HEK293T (cell line): ENCODE data around the gene SAC3D1.

Experiments
- CTCF ChIA-PET: fragments of 350-600 bp; formaldehyde crosslinking; extraction: SDS; loops from one replicate; lab custom pipeline; 2021; ENCODE audit warnings: antibody characterized with exemption, inconsistent platforms; lab: Yijun Ruan, JAX
- POLR2A ChIA-PET: fragments of 350-600 bp; formaldehyde crosslinking; extraction: SDS; loops from one replicate; lab custom pipeline; 2020; ENCODE audit warnings: antibody characterized with exemption, inconsistent platforms; lab: Yijun Ruan, JAX
- DNase-seq: peaks from one replicate; pipeline ENCODE4 v3.0.0; 2012; ENCODE audit warnings: mixed read lengths; ENCODE audit errors: extremely low spot score
- ARNT ChIP-seq: fragments of 450-650 bp; IDR thresholded peaks from 2 replicates; pipeline ENCODE4 v1.6.1; 2017; ENCODE audit warnings: mild to moderate bottlenecking
- BHLHE40 ChIP-seq: fragments of 450-650 bp; IDR thresholded peaks from 2 replicates; pipeline ENCODE4 v1.6.1; 2016; ENCODE audit warnings: mild to moderate bottlenecking, moderate library complexity, borderline replicate concordance
- CTBP1 ChIP-seq: fragments of 450-650 bp; IDR thresholded peaks from 2 replicates; pipeline ENCODE4 v1.6.1; 2016; ENCODE audit warnings: borderline replicate concordance
- ELF4 ChIP-seq: fragments of 450-650 bp; IDR thresholded peaks from 2 replicates; pipeline ENCODE4 v1.6.1; 2017; ENCODE audit warnings: antibody characterized with exemption
- FOXA1 ChIP-seq: fragments of 450-650 bp; IDR thresholded peaks from 2 replicates; pipeline ENCODE4 v1.6.1; 2016; ENCODE audit warnings: mild to moderate bottlenecking
- FOXK2 ChIP-seq: fragments of 450-650 bp; IDR thresholded peaks from 2 replicates; pipeline ENCODE4 v1.6.1; 2016; ENCODE audit warnings: mild to moderate bottlenecking
- FOXM1 ChIP-seq: fragments of 450-650 bp; IDR thresholded peaks from 2 replicates; pipeline ENCODE4 v1.6.1; 2017; ENCODE audit warnings: mild to moderate bottlenecking, borderline replicate concordance
- HDGF ChIP-seq: fragments of 450-650 bp; IDR thresholded peaks from 2 replicates; pipeline ENCODE4 v1.6.1; 2017; ENCODE audit warnings: antibody characterized with exemption, borderline replicate concordance
- L3MBTL2 ChIP-seq: fragments of 450-650 bp; conservative IDR thresholded peaks from 2 replicates; pipeline ENCODE4 v1.6.1; 2016; ENCODE audit warnings: mild to moderate bottlenecking
- LEF1 ChIP-seq: fragments of 450-650 bp; IDR thresholded peaks from 2 replicates; pipeline ENCODE4 v1.6.1; 2017; ENCODE audit warnings: mild to moderate bottlenecking, borderline replicate concordance
- NFRKB ChIP-seq: fragments of 450-650 bp; IDR thresholded peaks from 2 replicates; pipeline ENCODE4 v1.6.1; 2016; ENCODE audit warnings: mild to moderate bottlenecking, moderate library complexity
- SP1 ChIP-seq: fragments of 450-650 bp; IDR thresholded peaks from 2 replicates; pipeline ENCODE4 v1.6.1; 2017
- SUZ12 ChIP-seq: fragments of 450-650 bp; IDR thresholded peaks from 2 replicates; pipeline ENCODE4 v1.6.1; 2016; ENCODE audit warnings: mild to moderate bottlenecking
- TARDBP ChIP-seq: fragments of 450-650 bp; IDR thresholded peaks from 2 replicates; pipeline ENCODE4 v1.6.1; 2016
- ZNF384 ChIP-seq: fragments of 450-650 bp; IDR thresholded peaks from 2 replicates; pipeline ENCODE4 v1.6.1; 2016
- TF ChIP-seq, protein P1 (sequence below): fragments of 450-650 bp; IDR thresholded peaks from 2 replicates; pipeline ENCODE4 v1.6.1; 2016

Gene SAC3D1

DNA sequence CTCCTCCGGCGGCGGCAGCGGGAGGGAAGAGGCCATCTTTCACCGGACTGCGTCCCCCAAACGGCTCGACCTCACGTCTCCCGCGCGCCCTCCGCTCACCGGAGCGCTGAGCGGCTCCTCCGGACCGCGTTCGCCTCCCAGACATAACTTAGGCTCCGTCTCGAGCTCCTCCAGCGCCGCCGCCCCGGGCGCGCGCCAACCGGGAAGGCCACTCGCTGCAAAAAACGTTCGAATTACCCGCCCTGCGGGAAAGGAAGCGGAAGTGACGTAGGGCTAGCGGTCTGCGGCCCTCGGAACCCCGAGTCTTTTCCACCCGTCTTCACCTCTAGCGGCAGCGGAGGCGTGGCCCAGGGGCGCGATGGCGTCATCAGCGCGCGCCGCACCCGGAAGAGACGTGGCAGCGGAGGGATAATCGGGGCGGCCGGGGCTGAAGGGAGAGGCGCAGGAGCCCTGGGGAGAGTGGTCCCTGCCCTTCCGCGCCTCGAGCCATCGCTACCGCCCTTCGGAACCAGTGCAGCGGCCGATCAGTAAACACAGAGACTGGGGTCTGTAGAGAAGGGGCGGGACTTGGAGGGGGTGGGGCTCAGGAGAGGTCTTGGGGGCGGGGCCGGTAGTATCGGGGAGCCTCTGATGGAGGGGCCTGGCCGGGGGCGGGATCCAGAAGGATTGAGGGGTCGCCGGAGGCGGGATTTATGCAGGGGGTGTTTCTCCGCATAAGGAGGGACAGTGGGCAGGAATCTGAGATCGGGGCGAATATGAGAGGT is 43.0 kb downstream of the SAC3D1 start, which contains the start of the genes CDCA5 and ZFPL1:
Gene CDCA5, minus strand, starts transcription at position 207 of the 764 bp plus-strand sequence. Its CDS starts 62 bp downstream, at position 145.
Gene ZFPL1, plus strand, starts transcription at position 389 of the 764 bp plus-strand sequence. CDS start 477 bp downstream, outside the sequence.
- TF ChIP-seq ELF4 (peak; percentile 83), FOXM1 (no peak), L3MBTL2 (peak; percentile 39; the same call in 1 of the 2 replicates)
- peak; percentile 99 for DNase-seq
- ChIA-PET POLR2A (interaction anchor here (1.3 to 2.4 kb wide), 7 partner anchors 11 to 87 kb away, joined by 3 to 11 read pairs (median 5); partner anchors contain the start of genes ARL2, BATF2, FAU and MRPL49), CTCF (interaction anchor here (1.1 to 2.0 kb wide), 2 partner anchors 33 to 69 kb away, joined by 3 to 6 read pairs; partner anchors contain the start of gene ZNHIT2)

DNA sequence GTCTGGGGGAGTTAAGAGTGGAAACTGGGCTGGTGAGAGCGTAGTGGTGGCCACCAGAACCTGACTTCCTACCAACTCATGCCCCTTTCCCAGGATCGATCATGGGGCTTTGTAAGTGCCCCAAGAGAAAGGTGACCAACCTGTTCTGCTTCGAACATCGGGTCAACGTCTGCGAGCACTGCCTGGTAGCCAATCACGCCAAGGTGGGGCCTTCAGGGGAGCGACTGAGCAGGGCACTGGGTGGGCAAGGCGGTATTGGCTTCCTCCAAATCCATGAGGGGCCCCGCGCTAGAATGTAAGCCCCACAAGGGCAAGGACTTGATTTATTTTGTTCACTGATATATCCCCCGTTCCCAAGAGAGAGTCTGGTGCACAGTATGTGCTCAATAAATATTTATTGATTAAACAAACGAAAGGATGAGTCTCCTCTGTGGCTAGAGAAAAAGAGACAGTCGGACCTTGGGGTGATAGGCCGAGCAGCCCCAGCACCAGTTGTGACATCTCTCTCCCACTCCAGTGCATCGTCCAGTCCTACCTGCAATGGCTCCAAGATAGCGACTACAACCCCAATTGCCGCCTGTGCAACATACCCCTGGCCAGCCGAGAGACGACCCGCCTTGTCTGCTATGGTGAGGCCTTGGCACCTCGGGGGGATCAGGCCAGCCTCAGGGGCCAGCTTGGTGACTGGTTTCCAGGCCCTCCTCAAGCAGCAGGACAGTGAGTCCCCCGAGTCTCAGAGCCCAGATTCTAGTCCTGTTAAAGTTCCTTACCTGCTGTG is 43.8 kb downstream of the SAC3D1 start:
- POLR2A ChIA-PET = interaction anchor here (1.1 to 2.9 kb wide), 4 partner anchors 9 to 44 kb away, joined by 3 to 8 read pairs (median 4); partner anchors contain the start of genes FAU, MRPL49, SAC3D1 and VPS51
- DNase-seq = no peak
- CTCF ChIA-PET = no interaction called here
- TF ChIP-seq LEF1 (no peak), L3MBTL2 (no peak), ARNT (no peak), BHLHE40 (no peak), SUZ12 (no peak), CTBP1 (no peak), HDGF (no peak), NFRKB (no peak), ELF4 (no peak), FOXA1 (no peak), SP1 (no peak)
- TF ChIP-seq, protein P1, sequence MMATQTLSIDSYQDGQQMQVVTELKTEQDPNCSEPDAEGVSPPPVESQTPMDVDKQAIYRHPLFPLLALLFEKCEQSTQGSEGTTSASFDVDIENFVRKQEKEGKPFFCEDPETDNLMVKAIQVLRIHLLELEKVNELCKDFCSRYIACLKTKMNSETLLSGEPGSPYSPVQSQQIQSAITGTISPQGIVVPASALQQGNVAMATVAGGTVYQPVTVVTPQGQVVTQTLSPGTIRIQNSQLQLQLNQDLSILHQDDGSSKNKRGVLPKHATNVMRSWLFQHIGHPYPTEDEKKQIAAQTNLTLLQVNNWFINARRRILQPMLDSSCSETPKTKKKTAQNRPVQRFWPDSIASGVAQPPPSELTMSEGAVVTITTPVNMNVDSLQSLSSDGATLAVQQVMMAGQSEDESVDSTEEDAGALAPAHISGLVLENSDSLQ = no peak

DNA sequence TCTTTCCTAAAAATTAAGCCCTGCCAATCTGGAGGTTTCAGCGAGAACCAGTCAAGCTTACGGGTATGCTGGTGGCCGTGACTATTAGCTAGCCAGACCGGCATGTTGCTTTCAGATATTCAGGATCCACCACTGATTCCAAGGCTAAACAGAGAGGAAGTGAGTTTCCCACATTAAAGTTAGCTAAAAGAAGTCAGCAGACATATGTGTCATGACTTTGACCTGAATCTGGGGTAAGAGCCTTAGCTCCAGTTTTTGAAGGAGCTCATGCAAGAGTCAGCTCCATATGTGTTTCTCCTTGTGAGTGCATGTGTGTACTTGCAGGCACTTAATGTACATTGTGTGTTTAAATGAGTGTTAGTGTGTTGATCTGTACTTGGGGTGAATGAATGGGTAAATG is 44.4 kb downstream of the SAC3D1 start:
- DNase-seq = no peak
- TF ChIP-seq FOXK2 (no peak), ZNF384 (no peak), NFRKB (no peak), FOXM1 (no peak), SUZ12 (no peak), TARDBP (no peak), BHLHE40 (no peak), L3MBTL2 (no peak)
- TF ChIP-seq, protein P1 = no peak
- ChIA-PET CTCF (interaction anchor here (0.9 kb wide), 1 partner anchor 25 kb away, joined by 3 read pairs; no protein-coding TSS in a partner anchor), POLR2A (interaction anchor here (1.1 to 2.9 kb wide), 4 partner anchors 9 to 45 kb away, joined by 3 to 8 read pairs (median 4); partner anchors contain the start of genes FAU, MRPL49, SAC3D1 and VPS51)

DNA sequence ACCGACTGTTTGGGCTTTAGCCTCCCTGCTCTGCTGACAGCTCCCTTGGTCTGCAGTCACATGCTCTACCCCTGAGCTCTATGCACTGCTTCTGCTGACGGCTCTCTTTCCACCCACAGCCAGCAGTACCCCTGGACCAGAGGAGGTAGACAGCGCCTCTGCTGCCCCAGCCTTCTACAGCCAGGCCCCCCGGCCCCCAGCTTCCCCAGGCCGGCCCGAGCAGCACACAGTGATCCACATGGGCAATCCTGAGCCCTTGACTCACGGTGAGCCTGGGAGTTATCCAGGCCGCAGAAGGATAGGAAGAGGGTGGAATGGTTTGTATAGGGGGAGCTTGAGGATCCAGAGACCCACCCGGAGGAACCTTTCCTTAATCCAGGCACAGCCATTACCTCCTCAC is 45.8 kb downstream of the SAC3D1 start:
- ChIA-PET POLR2A (interaction anchor here (2.9 kb wide), 1 partner anchor 46 kb away, joined by 8 read pairs; the partner anchor contains the start of gene SAC3D1), CTCF (no interaction called here)
- no peak for DNase-seq
- TF ChIP-seq HDGF (no peak), ZNF384 (no peak), FOXK2 (no peak), ARNT (no peak), FOXM1 (no peak), SP1 (no peak), FOXA1 (no peak), BHLHE40 (no peak), L3MBTL2 (no peak), NFRKB (no peak), LEF1 (no peak)
- TF ChIP-seq, protein P1 = no peak

DNA sequence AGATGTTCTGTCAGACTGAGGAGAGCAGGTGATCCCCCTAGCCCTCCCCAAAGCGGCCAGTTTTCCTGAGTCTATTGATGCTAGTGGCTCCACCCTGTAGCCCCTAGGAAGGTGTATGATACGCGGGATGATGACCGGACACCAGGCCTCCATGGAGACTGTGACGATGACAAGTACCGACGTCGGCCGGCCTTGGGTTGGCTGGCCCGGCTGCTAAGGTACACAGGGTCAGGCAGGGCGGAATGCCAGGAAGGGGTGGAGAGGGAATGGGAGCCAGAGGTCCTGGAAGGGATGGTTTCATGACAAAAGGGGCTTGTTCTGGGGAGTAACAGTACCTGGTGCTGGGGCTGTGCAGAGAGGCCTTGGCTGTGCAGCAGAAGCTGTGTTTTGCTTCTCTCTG is 46.2 kb downstream of the SAC3D1 start:
- no peak for TF ChIP-seq LEF1
- no peak for TF ChIP-seq HDGF
- no peak for TF ChIP-seq BHLHE40
- no peak for DNase-seq
- POLR2A ChIA-PET = interaction anchor here (2.9 kb wide), 1 partner anchor 47 kb away, joined by 8 read pairs; the partner anchor contains the start of gene SAC3D1
- CTCF ChIA-PET = no interaction called here

DNA sequence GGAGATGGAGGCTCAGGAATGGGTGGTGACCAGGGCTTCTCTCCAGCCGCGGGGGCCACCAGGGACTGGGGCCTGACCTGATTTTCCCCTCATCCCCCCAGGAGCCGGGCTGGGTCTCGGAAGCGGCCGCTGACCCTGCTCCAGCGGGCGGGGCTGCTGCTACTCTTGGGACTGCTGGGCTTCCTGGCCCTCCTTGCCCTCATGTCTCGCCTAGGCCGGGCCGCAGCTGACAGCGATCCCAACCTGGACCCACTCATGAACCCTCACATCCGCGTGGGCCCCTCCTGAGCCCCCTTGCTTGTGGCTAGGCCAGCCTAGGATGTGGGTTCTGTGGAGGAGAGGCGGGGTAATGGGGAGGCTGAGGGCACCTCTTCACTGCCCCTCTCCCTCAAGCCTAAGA is 46.8 kb downstream of the SAC3D1 start:
- ChIA-PET CTCF (no interaction called here), POLR2A (no interaction called here)
- no peak for TF ChIP-seq ZNF384
- DNase-seq = no peak
